GM12891 (cell line): ENCODE results near the gene PTGER1.

Experiments used
- DNase-seq: peaks from one replicate; pipeline ENCODE4 v3.0.0; 2011; ENCODE audit warnings: low spot score; ENCODE audit not compliant: insufficient read length
- FAIRE-seq: peaks from 2 replicates; lab custom pipeline; 2011; peaks lifted over from hg19 to GRCh38; lab: Jason Lieb, UNC
- PAX5 ChIP-seq: IDR thresholded peaks from 2 replicates; pipeline ENCODE4 v1.6.1; 2011; ENCODE audit warnings: low read length, moderate library complexity, mild to moderate bottlenecking; ENCODE audit not compliant: insufficient read depth, severe bottlenecking
- POLR2A ChIP-seq: IDR thresholded peaks from 2 replicates; pipeline ENCODE4 v1.6.1; 2011; ENCODE audit warnings: low read depth, low read length, control low read depth
- POLR2AphosphoS5 ChIP-seq: IDR thresholded peaks from 2 replicates; pipeline ENCODE4 v1.6.1; 2011; ENCODE audit warnings: low read depth, low read length, control low read depth
- POU2F2 ChIP-seq: IDR thresholded peaks from 2 replicates; pipeline ENCODE4 v1.6.1; 2011; ENCODE audit warnings: low read depth, mild to moderate bottlenecking, control low read depth, low read length, moderate library complexity
- SPI1 ChIP-seq: IDR thresholded peaks from 2 replicates; pipeline ENCODE4 v1.6.1; 2011; ENCODE audit warnings: low read depth, low read length, control low read depth
- TAF1 ChIP-seq: IDR thresholded peaks from 2 replicates; pipeline ENCODE4 v1.6.1; 2011; ENCODE audit warnings: low read depth, low read length, control low read depth

The PTGER1 gene

DNA sequence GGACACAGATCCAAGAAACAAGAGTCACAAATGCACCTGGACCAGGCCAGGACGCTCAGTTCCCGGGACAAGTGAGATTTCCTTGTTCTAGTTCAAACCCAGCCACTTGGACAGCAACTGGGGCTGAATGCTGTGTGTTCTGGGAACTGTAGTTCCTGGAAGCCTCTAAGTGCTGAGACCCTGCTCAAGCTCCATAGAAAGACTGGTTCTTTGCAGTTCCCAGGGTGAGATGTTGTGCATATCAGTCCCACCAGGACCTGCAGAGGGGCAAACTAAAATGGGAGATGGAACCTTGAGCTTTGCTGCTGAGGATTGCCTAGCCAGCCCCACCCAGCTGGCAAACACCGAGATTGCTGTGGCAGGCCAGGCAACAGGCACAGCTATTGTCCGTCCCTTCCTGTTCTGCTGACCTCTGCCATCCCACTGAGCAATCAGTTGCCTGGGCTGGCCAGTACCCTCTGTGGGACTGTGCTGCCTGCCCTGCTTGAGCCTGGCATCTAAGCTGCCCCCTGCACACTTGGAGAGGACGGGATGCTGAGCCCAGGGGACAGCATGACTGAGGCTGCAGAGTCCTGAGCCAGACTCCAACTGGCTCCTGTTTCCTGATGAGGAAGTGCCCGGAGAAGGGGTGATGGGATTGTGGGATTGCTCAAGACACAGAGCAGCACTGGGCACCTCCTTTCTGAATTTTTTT lies 22.2 kb upstream of the PTGER1 start:
- no peak for FAIRE-seq
- no peak for TF ChIP-seq POLR2A
- no peak for TF ChIP-seq SPI1
- TF ChIP-seq POLR2AphosphoS5: no peak
- no peak for TF ChIP-seq TAF1
- TF ChIP-seq PAX5: no peak
- TF ChIP-seq POU2F2: no peak
- no peak for DNase-seq

DNA sequence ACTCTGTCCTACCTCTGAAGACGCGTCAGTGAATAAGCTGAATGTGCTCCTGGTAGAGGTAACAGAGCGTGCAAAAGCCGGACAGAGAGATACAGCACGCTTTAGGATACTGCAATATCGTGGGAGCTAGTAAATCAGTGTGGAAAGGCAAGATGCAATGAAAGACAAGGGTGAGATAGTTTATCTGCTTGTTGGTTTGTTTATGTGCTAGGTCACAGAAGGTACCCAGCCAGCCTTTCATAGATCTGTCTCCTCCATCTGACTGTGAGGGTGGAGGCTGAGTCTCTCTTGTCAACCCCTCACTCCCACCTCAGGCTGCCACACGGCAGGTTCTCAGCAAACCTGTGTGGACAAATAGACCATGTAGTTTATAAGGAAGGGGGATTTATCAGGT lies 21.7 kb upstream of the PTGER1 start:
- TF ChIP-seq SPI1: no peak
- DNase-seq (no peak), FAIRE-seq (no peak)

DNA sequence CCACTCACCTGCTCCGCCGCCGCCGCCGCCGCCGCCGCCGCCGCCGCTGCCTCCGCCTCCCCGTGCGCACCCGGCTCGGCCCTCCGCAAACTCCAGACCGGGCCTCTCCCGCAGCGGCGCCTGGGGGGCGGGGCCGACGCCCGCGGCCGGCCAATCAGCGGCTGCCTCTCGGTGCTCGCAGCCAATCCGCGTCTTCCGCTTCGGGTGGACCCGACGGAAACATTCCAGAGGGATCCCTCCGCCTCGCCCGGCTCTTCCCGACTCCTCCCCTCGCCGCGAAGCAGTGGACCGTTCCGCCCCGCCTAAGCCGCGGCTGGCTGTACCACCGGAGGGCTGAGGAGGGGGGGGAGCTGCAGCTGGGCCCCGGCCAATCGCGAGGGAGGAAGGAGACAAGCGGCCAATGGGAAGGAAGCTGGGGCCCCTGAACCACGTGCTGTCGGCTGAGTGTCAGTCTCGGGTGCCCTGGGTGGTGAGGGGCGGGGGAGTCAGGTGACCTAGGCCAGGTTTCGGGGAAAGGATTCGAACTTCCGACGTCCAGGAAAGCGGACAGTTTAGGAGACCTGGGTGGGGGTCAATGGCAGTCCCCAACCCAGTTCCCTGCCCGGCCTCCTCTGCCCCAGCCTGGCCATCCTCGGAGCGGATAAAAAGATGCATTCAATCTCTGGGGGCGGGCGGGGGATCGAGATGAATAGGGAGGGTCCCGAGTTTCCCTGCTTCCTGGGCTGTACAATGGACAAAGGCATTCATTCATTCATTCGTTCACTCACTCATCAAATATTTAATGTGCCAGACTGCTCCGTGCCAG lies 21.1 kb upstream of the PTGER1 start, which contains the start of gene GIPC1:
TSS of gene GIPC1 (minus strand) at position 99 of the 805 bp plus-strand sequence. CDS start 13,151 bp downstream, outside the sequence.
- FAIRE-seq: peak; percentile 90
- peak; percentile 99 for DNase-seq
- TF ChIP-seq POLR2AphosphoS5 (no peak), POU2F2 (no peak), POLR2A (no peak)

DNA sequence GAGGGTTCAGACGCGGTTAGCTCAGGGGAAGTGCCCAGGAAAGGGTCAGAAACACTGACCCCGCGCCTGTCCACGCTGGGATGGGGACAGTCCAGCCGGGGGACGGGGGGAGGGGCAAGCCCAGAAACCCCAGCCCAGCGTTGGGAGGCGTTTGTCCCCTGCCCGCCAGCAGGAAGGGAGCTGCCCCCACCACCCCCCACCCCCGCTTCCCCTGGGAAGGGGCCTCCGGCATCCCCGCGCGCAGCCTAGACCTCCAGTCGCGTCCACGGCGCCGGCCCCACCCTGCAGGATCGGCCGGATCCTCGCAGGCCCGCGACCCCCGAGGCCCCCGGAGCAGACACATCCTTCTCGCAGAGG lies 20.5 kb upstream of the PTGER1 start:
- TF ChIP-seq SPI1: no peak
- TF ChIP-seq TAF1: no peak
- no peak for TF ChIP-seq POU2F2
- no peak for TF ChIP-seq POLR2A
- TF ChIP-seq POLR2AphosphoS5: no peak
- no peak for TF ChIP-seq PAX5
- no peak for FAIRE-seq
- DNase-seq: no peak

DNA sequence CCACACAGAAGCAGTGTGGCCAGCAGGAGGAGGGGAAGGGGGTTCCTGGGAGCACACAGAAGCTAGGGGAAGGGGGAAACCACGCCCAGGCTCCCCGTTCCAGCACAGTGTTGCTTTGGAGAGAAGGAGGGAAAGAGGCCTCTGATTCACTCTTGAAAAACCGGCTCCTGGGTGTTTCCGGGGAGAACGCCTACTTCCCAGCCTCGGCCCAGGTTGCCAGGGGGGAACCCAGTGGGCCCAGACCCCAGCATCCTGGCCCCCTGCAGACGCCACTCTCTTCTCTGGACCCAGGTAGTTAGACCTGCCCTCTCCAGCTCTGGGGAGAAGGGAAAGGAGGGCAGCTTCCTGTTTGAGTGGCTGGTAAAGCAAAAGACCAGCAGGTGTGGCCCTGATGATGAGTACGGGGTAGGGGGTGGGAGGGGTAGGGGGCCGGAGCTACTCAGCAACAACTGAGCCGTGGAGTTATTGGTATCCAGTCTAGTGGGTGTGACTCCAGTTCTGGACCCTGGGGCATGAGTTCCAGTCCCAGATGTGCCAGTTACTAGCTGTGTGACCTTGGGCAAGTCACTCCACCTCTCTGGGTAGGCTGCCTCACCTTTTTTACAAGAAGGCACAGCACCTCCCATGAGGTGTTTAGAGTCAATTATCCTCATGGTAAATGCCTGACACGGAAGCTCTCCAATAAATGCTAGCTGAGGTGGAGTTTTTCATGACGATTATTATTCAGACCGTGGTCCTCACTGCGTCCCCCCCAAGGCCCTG lies 19.9 kb upstream of the PTGER1 start:
- DNase-seq (no peak), FAIRE-seq (no peak)
- TF ChIP-seq POU2F2: no peak

DNA sequence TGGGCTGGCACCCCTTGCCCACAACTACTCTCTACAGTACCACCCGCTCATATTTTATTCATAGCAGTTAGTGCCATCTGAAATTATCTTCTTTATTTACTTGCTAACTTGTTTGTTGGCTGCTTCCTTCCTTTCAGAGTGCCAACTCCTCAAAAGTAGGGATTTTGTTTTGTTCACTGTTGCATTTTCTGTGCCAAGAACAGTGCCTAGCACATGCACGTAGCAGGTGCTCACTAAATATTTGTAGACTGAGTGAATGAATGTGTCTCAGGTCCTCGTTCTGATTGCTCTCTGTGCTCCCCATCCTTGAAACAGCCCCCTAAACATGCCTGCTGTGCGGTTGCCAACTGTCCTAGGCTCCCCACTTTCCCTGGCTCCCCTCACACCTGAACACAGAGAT lies 19.3 kb upstream of the PTGER1 start:
- TF ChIP-seq PAX5 (no peak), POU2F2 (no peak), POLR2AphosphoS5 (no peak), POLR2A (no peak), SPI1 (no peak), TAF1 (no peak)
- FAIRE-seq (no peak), DNase-seq (no peak)

DNA sequence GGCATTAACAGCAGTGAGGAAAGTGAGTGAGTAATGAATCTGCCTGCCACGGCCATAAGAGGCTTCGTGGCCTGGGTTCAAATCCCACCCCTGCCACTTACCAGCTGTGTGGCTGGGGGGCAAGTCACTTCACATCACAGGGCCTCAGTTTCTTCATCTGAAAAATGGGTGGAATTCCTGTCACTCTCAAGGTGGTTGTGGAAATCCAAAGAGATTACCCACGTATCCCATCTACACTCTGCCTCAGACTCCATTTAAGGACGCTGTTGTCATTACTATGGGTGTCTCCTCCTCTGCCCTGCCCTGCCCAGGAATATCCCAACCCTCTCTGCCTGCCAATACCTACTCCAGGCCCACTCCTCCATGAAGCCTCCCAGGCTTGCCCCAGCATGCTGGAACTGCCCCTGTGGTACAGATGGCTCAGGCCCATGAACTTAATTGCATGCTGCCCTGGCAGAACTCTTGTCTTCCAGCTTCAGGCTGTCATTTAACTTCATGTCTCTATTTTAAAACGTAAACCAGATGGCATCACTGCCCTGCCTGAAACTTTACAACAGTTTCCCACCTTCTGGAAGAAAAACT lies 17.7 kb upstream of the PTGER1 start:
- TF ChIP-seq POLR2A: no peak
- TF ChIP-seq SPI1: no peak
- no peak for TF ChIP-seq POU2F2
- no peak for TF ChIP-seq TAF1
- TF ChIP-seq PAX5: no peak
- no peak for TF ChIP-seq POLR2AphosphoS5
- FAIRE-seq (no peak), DNase-seq (no peak)

DNA sequence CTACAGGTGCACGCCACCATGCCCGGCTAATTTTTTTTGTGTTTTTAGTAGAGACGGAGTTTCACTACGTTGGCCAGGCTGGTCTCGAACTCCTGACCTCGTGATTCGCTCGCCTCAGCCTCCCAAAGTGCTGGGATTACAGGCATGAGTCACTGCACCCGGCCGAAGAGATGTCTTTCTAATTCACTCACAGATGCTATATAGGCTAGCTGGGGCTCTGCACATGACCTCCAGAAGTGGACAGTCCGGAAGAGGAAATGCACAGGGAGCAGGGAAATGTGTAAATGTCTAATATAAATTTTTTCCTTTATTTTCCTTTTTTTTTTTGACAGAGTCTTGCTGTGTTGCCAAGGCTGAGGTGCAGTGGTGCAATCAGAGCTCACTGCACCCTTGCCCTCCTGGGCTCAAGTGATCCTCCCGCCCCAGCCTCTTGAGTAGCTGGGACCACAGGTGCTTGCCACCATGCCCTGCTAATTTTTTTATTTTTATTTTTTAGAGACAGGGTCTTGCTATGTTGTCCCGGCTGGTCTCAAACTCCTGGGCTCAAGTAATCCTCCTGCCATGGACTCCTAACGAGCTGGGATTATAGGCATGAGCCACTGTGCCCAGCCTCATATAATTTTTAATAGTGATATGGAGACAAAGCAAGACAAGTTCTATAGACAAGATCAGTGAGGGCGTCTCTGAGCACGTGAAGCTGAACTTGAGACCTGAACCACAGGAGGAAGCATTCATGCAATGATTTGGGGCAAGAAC lies 12.4 kb upstream of the PTGER1 start:
- TF ChIP-seq POU2F2: no peak
- TF ChIP-seq POLR2AphosphoS5: no peak
- TF ChIP-seq POLR2A: no peak
- TF ChIP-seq SPI1: no peak
- no peak for TF ChIP-seq TAF1
- no peak for TF ChIP-seq PAX5
- FAIRE-seq (no peak), DNase-seq (no peak)
